Hematopoietic multipotent progenitor cell (in vitro differentiated cells): Measurements from ENCODE around the gene PSPN. TPM values are rescaled to one million over a fixed set of nuclear protein-coding genes. Genes with fewer than 3 reads are reported as not detected.

Source experiments
- DNase-seq, 3 donors: peaks; one replicate each; pipeline ENCODE4 v3.0.0-alpha.2; 2011 to 2015; ENCODE audit warnings: low read depth in 2 of 3, low spot score in 2 of 3
- small RNA-seq: library from RNA; depleted of rRNA; stranded (forward); fragments of <200 nt; gene quantifications from one replicate; pipeline ENCODE3, GENCODE V24; 2012
- total RNA-seq: library from RNA; depleted of rRNA; stranded (reverse); fragments of >200 nt; gene quantifications from one replicate; pipeline ENCODE4 v1.2.3, GENCODE V29; 2012

The PSPN gene
- total RNA-seq, 1 donor: 2.2 TPM

GRCh38 chr19:6334490-6335285, 41.0 kb downstream of the PSPN start:
- DNase-seq: no peak

GRCh38 chr19:6333439-6333838, 42.3 kb downstream of the PSPN start, which contains the start of gene ACER1:
TSS of gene ACER1 (minus strand) at chr19:6333612. CDS start at chr19:6333551, 61 bp downstream.
- no peak for DNase-seq

GRCh38 chr19:6326815-6327214, 48.9 kb downstream of the PSPN start:
- no peak for DNase-seq

GRCh38 chr19:6325614-6326013, 50.1 kb downstream of the PSPN start:
- no peak for DNase-seq

Small RNA genes lying within 50 kb of the gene (small RNA-seq; reads per million reads assigned to genes)
- not detected for gene MIR6790
- not detected for gene MIR6885

Other genes with a start within 250 kb of the PSPN start
- gene ACSBG2, start 240.3 kb downstream of the PSPN start, total RNA-seq: under 0.01 TPM
- 7.8 TPM for gene MLLT1, start 96.0 kb downstream of the PSPN start, total RNA-seq
- gene ACER1, start 42.3 kb downstream of the PSPN start, total RNA-seq: under 0.01 TPM
- gene CLPP, start 14.4 kb downstream of the PSPN start, total RNA-seq: 193 TPM
- gene ALKBH7, start 3.1 kb downstream of the PSPN start, total RNA-seq: 66.0 TPM
- 69.7 TPM for gene GTF2F1, start 17.2 kb upstream of the PSPN start, total RNA-seq
- 100 TPM for gene KHSRP, start 48.9 kb upstream of the PSPN start, total RNA-seq
- gene SLC25A41, start 57.8 kb upstream of the PSPN start, total RNA-seq: not detected
- gene SLC25A23, start 83.9 kb upstream of the PSPN start, total RNA-seq: 10.8 TPM
- gene CRB3, start 88.3 kb upstream of the PSPN start, total RNA-seq: 0.27 TPM
- 9.2 TPM for gene DENND1C, start 105.9 kb upstream of the PSPN start, total RNA-seq
- gene TUBB4A, start 126.4 kb upstream of the PSPN start, total RNA-seq: 7.0 TPM
- gene TNFSF9, start 155.1 kb upstream of the PSPN start, total RNA-seq: 2.2 TPM
- 0.27 TPM for gene CD70, start 215.2 kb upstream of the PSPN start, total RNA-seq